ENCODE data around the gene PLXNA1. TPM values are rescaled to one million over a fixed set of nuclear protein-coding genes. Genes with fewer than 3 reads are reported as not detected.

Gene PLXNA1
- total RNA-seq, 2 donors from 2014 or later = 18.6 to 20.4 TPM

- ATAC-seq = no peak
- no peak for DNase-seq
- intact Hi-C loops (cut with DNase I) = no loop called here
Measured at GRCh38 chr3:126951561-126951960, 31.4 kb upstream of the PLXNA1 start.

- DNase-seq (no peak), ATAC-seq (no peak)
- intact Hi-C loops (cut with DNase I) = no loop called here
Measured at GRCh38 chr3:126952261-126952982, 30.5 kb upstream of the PLXNA1 start.

- ATAC-seq = no peak
- DNase-seq = no peak
- intact Hi-C loops (cut with DNase I) = no loop called here
Measured at GRCh38 chr3:126952983-126953660, 29.8 kb upstream of the PLXNA1 start.

DNA sequence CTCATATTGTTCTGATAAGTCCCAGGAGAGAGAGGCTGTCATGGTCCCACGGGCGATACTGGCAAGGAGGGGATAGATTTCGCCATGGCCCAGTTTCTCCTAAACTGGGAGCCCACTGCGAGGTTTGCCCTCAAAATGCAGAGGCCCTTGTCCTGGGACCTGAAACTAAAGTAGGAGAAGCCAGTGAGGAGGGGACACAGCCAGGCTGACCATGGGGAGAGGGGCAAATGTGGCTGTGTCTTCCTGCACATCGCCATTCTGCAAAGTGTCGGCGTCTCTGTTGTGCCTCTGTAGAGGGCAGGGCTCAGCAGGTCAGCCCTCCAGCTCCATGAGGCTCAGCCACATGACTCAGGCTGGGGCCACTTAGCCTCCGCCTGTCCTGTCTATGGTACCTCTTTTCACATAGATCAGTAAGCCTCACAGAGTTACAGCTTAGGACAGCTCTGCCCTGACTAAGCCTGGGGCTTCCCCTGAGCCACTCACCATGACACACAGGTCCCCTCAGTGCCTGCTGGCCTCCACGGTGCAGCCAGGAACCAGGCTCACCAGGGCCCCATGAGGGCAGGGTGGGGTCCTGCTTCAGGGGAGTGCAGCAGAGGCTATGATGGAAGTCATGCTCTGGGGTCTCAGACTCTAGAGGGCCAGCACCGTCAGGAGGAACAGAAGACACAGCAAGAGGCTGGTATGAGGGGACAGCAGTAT is 28.6 kb upstream of the PLXNA1 start:
- intact Hi-C loops (cut with DNase I) = no loop called here
- ATAC-seq = no peak
- DNase-seq = no peak

GRCh38 chr3:126955004-126955790 is 27.7 kb upstream of the PLXNA1 start:
- intact Hi-C loops (cut with DNase I) = no loop called here
- ATAC-seq (no peak), DNase-seq (peak; percentile 3)

DNA sequence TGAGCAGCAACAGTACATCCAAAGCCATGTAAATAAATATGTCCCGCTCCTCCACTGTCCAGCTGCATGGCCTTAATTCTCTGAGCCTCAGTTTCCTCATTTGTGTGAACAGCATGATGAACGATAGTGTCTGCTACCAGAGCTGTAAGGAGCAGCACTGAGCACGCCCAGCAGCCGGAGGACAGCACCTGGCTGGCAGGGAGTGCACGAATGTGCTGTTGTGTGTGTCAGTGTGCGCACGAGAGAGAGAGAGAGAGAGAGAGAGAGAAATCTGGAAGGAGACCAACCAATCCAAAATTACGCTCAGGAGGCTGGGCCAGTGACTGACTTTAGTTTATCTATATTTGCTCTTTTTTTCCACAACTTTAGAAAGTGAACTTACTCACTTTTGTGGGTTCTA is 26.6 kb upstream of the PLXNA1 start:
- intact Hi-C loops (cut with DNase I) = no loop called here
- no peak for ATAC-seq
- DNase-seq = peak; percentile 10

DNA sequence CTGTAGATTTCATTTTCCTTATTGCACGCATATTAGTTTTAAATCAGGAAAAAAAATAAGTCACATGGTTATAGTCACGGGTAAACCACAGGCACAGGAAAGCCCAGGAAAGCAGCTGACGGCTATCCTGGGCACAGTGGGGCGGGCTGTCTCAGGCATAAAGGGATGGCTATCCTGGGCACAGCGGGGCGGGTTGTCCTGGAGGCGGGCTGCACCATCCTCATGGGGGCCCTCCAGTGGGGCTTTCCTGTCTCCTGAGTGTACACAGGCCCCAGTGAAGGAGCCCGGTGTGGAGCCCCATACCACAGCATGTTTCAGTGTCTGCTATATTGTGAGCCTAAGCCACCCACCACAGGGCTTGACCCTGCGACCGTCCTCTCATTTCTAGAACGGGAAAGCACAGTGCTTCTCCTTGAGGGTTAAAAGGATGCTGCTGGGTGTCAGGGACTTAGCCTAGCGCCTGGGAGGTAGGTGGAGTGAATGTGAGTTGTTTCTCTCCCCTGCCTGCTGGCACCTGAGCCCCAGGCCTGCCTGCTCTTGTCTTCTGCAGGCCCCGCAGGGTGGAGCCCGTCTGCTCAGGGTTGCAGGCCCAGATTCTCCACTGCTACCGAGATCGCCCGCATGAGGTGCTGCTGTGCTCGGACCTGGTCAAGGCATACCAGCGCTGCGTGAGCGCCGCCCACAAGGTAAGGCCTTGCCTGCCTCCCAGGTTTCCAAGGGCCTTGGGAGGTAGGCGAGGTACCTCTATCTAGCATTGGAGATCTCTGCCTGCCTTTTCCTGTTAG is 25.9 kb upstream of the PLXNA1 start:
- ATAC-seq (no peak), DNase-seq (peak; percentile 16)
- intact Hi-C loops (cut with DNase I) = no loop called here

- ATAC-seq = no peak
- peak; percentile 9 for DNase-seq
Measured at GRCh38 chr3:126957776-126958637, 24.9 kb upstream of the PLXNA1 start.

GRCh38 chr3:126958638-126959085 is 24.3 kb upstream of the PLXNA1 start:
- intact Hi-C loops (cut with DNase I) = no loop called here
- peak; percentile 14 for DNase-seq

More at GRCh38 chr3:126957776-126958637, 24.9 kb upstream of the PLXNA1 start:
- intact Hi-C loops (cut with DNase I) = no loop called here

DNA sequence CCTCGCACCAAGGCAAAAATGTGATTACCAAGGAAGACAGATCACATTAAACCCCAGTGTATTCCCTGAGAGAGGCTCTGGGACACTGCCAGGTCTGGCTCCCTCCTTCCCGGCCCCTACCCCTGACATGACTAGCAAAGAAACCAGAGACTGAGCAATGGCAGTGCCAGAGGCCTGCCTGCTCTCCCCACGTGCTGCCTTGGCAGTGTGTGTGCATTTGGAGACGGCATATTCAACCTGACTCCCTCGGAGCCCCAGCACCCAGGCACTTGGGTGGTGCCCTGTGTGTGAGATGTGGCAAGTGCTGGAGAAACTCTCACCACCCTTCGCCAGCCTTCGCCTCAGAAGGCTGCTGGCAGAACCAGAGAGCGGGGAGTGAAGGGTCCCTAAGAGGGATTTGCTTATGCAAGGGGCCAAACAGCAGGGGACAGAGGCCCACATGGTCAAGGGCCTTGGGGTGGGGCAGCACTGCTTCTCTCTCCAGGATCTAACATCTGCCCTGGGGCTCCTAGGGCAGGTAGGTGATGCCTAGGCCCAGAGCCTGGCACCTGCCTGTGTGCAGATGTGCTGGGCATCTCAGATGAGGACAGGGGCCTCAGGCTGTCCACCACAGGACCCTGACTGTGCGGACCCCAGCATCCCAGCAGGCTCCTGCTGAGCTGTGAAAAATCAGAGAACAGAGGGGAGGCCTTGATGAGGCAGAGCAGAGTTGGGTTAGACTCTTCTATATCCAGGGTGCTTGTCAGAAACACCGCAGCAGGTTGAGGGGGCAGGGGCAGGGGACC is 23.6 kb upstream of the PLXNA1 start:
- intact Hi-C loops (cut with DNase I) = no loop called here
- DNase-seq (peak; percentile 7), ATAC-seq (no peak)

More at GRCh38 chr3:126958638-126959085, 24.3 kb upstream of the PLXNA1 start:
- no peak for ATAC-seq

DNA sequence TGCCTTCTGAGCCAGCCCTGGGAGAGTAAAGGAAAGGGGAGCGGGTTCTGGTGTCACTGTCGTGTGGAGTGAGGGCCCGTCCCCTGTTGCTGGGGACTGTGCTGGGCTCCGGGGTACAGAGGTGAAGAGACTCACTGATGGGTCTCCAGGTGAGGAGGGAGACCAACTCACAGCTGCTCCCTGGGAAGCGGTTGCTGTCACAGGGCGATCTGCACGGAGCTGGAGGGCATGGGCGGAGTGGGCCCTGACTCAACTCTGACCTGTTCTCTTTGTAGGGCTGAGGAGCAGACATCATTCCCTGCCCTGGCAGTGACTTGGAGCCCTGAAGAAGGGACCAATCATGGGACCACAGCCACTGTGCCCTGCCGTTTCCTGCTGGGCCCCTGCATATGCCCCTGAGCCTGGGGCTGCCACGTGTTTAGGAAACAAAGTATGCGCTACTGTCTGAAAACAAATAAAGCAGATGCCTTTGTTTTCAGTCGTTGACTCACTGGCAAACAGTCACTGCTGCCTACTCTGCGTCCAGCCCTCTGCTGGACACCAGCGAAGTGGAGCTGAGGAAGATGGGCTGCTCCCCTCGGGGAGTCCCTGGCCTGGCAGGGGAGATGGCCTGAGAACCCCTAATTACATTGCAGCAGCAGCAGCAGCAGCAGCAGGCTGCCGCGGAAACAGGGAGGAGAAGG is 22.9 kb upstream of the PLXNA1 start:
- intact Hi-C loops (cut with DNase I) = no loop called here
- no peak for ATAC-seq
- DNase-seq = peak; percentile 15

DNA sequence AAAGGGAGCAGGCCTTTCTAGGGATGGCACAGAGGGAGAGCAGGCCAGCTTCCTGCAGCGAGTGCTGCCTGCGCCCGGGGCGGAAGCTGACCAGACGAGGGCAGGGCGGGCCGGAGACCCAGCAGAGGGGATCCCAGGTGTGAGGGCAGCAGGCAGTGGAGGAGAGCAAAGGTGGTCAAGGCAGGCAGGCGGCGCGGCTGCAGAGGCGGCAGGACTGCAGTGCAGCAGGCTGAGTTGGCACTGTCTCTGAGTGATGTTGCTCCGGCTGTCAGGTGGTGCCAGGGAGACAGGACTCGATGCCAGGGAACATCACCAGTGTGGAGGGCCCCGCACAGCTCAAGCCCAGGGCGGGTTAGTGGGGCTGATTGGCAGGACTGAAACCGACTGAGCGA is 22.3 kb upstream of the PLXNA1 start:
- DNase-seq (peak; percentile 56), ATAC-seq (peak; percentile 60 to 75)
- intact Hi-C loops (cut with DNase I) = no loop called here

- intact Hi-C loops (cut with DNase I) = no loop called here
- ATAC-seq = peak; percentile 85 to 93
- peak; percentile 88 for DNase-seq
Measured at GRCh38 chr3:126961191-126961790, 21.6 kb upstream of the PLXNA1 start.

DNA sequence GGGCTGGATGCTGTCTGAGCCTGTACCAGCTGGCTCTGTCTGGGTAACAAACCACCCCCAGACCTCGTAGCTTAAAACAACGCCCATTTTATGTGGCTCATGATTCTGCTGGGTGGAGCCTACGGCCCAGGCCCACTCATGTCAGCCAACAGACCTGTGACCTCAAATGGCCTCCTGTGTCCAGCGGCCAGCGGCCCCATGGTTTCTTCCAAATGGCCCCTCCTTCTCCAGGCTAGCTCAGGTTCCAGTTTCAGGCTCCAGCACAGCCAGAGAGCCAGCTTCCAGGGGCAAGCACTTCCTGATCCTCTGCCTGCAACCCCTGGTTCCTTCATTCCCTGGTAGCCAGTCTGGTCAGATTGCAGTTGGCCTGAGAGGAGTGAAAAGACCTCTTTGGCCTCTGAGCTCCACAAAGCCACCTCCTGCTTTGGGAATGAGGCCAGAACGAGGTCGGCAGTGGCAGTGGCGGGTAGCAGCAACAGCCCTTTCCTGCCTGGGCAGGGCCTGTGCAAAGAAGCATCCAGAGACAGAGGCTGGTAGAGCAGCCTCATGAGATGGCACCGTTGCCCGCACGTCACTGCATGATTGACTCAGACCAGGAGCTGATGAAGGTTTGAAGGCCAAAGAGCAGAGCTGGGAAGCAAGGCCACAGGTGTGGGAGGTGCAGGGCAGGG is 21.0 kb upstream of the PLXNA1 start:
- intact Hi-C loops (cut with DNase I) = no loop called here
- peak; percentile 51 to 64 for ATAC-seq
- peak; percentile 62 for DNase-seq

GRCh38 chr3:126962756-126963155 is 20.2 kb upstream of the PLXNA1 start:
- intact Hi-C loops (cut with DNase I) = no loop called here
- DNase-seq = peak; percentile 10
- no peak for ATAC-seq

Measured in left cardiac atrium (tissue), 4 donors.